GOT3 (cell line): Measurements from ENCODE around the gene PSG7.
"Not testable (repeated sequence)": the region's sequence is repeated elsewhere in the genome, so short reads cannot be mapped to it uniquely, and the experiment has no call there.

Source experiments
- DNase-seq: peaks from one replicate; lab custom pipeline; 2025; ENCODE audit warnings: mixed read lengths; lab: John Stamatoyannopoulos, UW

PSG7 gene

GRCh38 chr19:42913516-42913915 is 23.5 kb downstream of the PSG7 start:
- DNase-seq = not testable (repeated sequence)

GRCh38 chr19:42912941-42913340 is 24.1 kb downstream of the PSG7 start:
- not testable (repeated sequence) for DNase-seq

DNA sequence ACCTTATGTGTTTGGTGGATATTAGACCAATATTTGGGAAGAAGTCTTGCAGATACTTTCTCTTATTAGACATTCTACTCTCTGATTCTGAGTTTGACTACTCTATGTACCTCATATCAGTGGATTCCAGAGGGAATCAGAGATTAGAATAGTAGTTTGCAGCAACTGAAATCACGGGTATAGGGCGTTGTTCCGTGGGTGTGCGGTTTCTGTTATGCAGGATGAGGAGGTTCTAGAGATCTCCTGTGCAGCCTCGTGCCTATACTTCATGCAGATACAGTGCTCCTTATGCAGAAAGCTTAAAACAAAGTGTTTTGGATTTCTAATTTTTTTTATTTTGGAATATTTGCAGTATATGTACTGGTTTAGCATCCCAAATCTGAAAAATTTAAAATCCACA is 25.3 kb downstream of the PSG7 start:
- DNase-seq = not testable (repeated sequence)

DNA sequence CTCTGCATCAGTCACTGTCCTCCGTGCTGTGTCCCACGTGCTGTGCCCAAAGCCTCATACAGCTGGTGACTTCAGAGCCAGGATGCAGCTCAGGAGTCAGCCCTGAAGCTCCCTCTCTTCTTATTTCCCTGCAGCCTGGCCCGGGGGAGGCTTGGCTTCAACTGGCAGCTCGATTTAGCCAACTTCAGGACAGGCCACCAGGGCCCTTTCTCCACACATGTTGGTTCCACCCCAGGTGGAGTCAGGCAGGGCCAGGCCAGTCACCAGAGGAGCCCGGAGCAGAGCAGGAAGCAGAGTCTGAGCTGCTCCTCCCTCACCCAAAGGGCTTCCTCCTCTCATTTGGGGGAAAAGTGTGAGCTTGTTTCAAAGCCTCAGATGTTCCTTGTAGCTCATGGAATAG is 30.8 kb downstream of the PSG7 start:
- not testable (repeated sequence) for DNase-seq

DNA sequence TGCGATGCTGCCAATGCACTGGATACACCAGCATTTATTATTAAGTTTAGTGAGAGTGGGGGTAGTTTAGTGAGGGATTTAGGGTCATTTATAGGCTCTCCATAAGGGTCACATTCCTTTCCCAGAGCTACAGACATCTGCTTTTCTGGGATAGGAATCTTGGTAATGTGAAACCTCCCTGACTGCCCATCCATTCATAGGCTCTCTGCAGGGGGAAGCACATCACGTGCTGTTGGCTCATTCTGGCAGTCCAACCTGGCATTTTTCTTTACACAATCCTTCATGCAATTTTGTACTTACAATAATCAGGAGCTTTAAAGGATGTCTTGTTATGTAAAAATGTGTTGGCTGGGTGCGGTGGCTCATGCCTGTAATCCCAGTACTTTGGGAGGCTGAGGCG is 36.4 kb downstream of the PSG7 start:
- not testable (repeated sequence) for DNase-seq

DNA sequence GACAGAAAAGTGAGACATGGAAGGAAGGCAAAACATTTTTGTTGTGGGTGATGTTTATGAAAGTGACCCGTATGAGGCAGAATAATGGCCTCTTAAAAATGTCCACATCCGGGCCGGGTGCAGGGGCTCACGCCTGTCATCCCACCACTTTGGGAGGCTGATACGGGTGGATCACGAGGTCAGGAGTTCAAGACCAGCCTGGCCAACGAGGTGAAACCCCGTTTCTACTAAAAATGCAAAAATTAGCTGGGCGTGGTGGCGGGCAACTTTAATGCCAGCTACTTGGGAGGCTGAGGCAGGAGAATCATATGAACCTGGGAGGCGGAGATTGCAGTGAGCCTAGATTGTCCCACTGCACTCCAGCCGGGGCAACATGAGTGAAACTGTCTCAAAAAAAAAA is 37.3 kb downstream of the PSG7 start:
- not testable (repeated sequence) for DNase-seq

DNA sequence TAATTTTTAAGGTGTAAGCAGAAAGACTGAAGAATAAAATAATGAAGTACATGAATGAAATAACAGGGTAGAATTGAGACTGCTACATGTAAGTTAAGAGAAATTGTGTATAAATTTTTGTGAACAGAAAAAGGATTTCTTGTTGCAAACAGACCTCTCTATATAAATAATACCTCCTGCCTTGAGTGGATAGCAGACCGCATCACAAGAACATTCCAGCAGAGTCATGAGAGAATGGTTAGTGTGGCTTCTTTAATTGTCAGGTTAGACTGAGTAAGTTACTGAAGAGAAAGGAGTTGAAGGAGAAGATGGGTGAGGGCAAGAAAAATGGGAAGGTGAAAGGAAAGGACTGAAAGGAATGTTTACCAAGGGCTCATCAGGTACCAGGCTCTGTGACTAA is 37.9 kb downstream of the PSG7 start:
- DNase-seq = not testable (repeated sequence)

DNA sequence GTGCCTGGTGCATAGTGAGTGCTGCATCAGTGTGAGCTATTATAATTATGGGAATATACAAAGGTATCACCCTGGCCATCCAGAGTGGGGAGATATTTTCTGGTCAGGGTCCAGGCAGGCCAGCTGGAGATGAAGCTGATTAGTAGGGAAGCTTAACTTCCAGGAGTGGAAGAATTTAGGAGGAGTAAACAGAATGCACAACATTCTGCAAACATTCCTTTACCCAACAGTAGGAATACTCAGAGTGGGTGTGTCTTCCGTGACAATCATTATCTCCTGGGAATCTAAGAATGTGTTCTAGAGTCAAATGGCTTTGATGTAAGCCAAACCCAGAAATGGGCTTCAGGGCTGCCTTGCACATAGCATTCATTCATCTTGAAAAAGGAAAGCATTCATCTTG is 38.4 kb downstream of the PSG7 start:
- DNase-seq = not testable (repeated sequence)

GRCh38 chr19:42897729-42898128 is 39.3 kb downstream of the PSG7 start:
- DNase-seq = not testable (repeated sequence)

GRCh38 chr19:42890446-42890845 is 46.6 kb downstream of the PSG7 start:
- DNase-seq = not testable (repeated sequence)

- not testable (repeated sequence) for DNase-seq
These were observed 49.0 kb downstream of the PSG7 start for GRCh38 chr19:42887876-42888445.

- DNase-seq = not testable (repeated sequence)
These were observed 54.3 kb downstream of the PSG7 start for GRCh38 chr19:42882730-42883129.

GRCh38 chr19:42882010-42882409 is 55.0 kb downstream of the PSG7 start:
- not testable (repeated sequence) for DNase-seq

GRCh38 chr19:42881279-42881678 is 55.7 kb downstream of the PSG7 start:
- DNase-seq = not testable (repeated sequence)

- DNase-seq = not testable (repeated sequence)
These were observed 56.4 kb downstream of the PSG7 start for GRCh38 chr19:42880621-42881020.

DNA sequence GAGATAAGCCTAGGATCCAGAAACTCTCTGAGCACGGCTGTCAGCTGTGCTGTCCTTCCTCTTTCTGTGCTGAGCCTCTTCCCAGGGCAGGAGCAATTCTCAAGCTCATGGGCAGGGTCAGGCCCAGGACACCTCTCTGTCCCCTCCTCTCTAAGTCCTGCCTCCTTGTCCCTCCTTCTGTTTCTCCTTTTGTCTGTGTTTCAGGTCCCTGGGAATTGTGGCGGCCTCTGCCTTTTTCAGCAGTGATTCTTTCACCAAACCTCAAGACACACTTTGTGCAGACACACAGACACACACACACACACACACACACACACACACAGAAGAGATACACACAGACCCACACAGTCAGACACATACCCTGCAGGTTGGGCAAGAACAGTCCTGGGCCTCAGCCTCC is 57.4 kb downstream of the PSG7 start, which contains the start of gene PSG1:
TSS of gene PSG1 (minus strand) at position 101 of the 400 bp plus-strand sequence. CDS start 132 bp downstream, outside the sequence.
- DNase-seq = no peak

- not testable (repeated sequence) for DNase-seq
These were observed 60.4 kb downstream of the PSG7 start for GRCh38 chr19:42876596-42876995.

- DNase-seq = not testable (repeated sequence)
These were observed 61.1 kb downstream of the PSG7 start for GRCh38 chr19:42875881-42876280.

DNA sequence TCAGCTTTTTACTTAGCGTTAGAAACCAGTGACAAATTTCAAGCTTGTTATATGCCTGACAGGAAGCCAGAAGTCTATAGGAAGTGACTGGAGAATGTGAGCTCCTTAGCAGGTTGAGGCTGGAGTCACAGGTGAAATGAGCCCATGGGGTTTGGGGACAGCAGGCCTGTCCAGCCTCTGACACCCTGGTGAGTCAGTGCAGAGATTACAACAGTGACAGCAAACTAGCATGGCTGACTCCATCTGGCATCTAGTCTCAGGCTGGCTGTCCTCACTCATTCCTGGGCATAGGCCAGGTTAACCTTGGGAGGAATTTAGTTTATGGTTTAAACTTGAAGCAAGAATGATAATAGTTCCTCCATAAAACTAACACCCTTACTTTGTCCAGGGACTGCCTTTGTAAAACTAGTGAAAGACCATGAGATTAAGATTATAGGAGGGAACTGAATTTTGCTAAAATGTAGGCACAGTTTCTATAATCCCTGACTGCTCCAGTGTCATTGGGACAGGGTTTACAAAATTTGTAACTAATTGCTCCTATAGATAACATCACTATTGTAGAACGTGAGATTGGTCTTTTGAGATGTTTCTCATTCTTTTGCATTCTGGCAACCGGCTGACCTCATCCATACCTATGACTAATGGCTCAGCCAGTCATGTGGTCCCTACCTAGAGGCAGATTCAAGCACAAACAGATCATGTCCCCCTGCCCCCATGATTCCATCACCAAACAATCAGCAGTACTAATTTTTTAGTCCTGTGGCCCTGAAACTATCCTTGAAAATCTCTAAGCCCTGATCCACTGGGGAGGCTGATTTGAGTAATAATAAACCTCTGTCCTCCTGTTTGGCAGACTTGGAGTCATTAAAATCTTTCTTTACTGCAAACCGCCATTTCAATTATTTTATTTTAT is 61.9 kb downstream of the PSG7 start:
- DNase-seq = not testable (repeated sequence)

DNA sequence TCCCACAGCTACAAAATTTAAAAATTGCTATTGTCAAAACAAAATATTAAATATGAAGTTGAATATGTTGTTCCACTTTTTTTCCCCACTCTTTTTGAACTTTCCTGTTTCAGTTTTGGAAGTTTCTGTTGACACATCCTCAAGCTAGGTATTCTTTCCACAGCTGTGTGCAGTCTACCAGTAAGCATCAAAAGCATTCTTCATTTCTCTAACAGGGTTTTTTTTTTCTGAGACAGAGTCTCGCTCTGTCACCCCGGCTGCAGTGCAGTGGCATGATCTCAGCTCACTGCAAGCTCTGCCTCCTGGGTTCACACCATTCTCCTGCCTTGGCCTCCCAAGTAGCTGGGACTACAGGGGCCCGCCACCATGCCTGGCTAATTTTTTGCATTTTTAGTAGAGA is 62.9 kb downstream of the PSG7 start:
- not testable (repeated sequence) for DNase-seq
